ENCODE measurements around the gene ATG14.
A peak's percentile ranks its signal among the peaks of the same experiment; 100 is the strongest.
"Not testable (repeated sequence)": the region's sequence is repeated elsewhere in the genome, so short reads cannot be mapped to it uniquely, and the experiment has no call there.

ATG14 gene

GRCh38 chr14:55411426-55412389, at the start of gene ATG14:
ATG14 (minus strand) TSS chr14:55411830; CDS start chr14:55411822, 8 bp downstream.
- peak; percentile 82 for DNase-seq
- in situ Hi-C loops (cut with HindIII; ENCODE audit: low pct_ligation_motif_present, low pct_unique_long_range_greater_than_20kb, low sequenced_read_pairs) = no loop called here

- in situ Hi-C loops (cut with HindIII; ENCODE audit: low pct_ligation_motif_present, low pct_unique_long_range_greater_than_20kb, low sequenced_read_pairs) = no loop called here
Measured at GRCh38 chr14:55458800-55459515, 47.3 kb upstream of the ATG14 start.

DNA sequence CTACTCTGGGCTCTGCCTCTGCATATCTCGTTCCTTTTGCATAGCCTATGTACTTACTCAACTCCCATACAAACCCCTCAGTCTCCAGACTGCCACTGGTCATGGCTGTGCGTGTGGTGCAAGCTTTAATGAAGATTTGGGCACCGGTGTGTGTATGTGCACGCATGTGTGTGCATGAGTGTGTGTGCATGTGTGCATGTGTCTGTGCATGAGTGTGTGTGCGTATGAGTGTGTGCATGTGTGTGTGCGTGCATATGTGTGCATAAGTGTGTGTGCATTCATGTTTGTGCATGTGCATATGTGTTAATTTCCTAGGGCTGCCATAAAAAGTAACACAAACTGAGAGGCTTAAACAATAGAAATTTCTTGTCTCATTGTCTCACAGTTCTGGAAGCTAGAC, 45.9 kb upstream of the ATG14 start:
- in situ Hi-C loops (cut with HindIII; ENCODE audit: low pct_ligation_motif_present, low pct_unique_long_range_greater_than_20kb, low sequenced_read_pairs) = no loop called here
- DNase-seq = no peak

More at GRCh38 chr14:55458800-55459515, 47.3 kb upstream of the ATG14 start:
- DNase-seq = peak; percentile 8

DNA sequence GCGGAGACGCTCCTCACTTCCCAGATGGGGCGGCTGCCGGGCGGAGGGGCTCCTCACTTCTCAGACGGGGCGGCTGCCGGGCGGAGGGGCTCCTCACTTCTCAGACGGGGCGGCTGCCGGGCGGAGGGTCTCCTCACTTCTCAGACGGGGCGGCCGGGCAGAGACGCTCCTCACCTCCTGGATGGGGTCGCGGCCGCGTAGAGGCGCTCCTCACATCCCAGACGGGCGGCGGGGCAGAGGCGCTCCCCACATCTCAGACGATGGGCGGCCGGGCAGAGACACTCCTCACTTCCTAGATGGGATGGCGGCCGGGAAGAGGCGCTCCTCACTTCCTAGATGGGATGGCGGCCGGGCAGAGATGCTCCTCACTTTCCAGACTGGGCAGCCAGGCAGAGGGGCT, 44.8 kb upstream of the ATG14 start:
- in situ Hi-C loops (cut with HindIII; ENCODE audit: low pct_ligation_motif_present, low pct_unique_long_range_greater_than_20kb, low sequenced_read_pairs); DNase-seq: not testable (repeated sequence)

- DNase-seq = peak; percentile 59
- in situ Hi-C loops (cut with HindIII; ENCODE audit: low pct_ligation_motif_present, low pct_unique_long_range_greater_than_20kb, low sequenced_read_pairs) = no loop called here
Measured at GRCh38 chr14:55454264-55455002, 42.8 kb upstream of the ATG14 start.

GRCh38 chr14:55451950-55452349, 40.3 kb upstream of the ATG14 start:
- in situ Hi-C loops (cut with HindIII; ENCODE audit: low pct_ligation_motif_present, low pct_unique_long_range_greater_than_20kb, low sequenced_read_pairs) = no loop called here
- DNase-seq = no peak

GRCh38 chr14:55451398-55451797, 39.8 kb upstream of the ATG14 start:
- in situ Hi-C loops (cut with HindIII; ENCODE audit: low pct_ligation_motif_present, low pct_unique_long_range_greater_than_20kb, low sequenced_read_pairs) = no loop called here
- DNase-seq = no peak

DNA sequence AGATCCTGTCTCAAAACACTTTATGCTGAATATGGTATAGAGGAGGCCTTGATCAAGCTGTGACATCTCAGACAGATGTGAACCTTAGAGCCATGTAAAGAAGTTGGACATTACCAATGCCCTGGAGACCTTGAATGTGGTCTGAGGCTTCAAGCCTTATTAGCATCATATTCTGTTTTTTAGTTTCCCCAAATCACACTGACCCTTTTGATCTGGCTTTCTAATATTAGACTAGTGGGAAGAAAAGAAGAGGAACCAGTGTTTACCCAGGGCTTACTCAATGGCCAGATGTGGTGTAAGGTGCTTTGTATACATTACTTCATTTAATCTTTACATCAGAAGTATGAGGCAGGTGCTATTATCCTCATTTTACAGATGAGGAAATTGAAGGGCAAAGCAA, 39.4 kb upstream of the ATG14 start:
- in situ Hi-C loops (cut with HindIII; ENCODE audit: low pct_ligation_motif_present, low pct_unique_long_range_greater_than_20kb, low sequenced_read_pairs) = no loop called here
- DNase-seq = no peak

DNA sequence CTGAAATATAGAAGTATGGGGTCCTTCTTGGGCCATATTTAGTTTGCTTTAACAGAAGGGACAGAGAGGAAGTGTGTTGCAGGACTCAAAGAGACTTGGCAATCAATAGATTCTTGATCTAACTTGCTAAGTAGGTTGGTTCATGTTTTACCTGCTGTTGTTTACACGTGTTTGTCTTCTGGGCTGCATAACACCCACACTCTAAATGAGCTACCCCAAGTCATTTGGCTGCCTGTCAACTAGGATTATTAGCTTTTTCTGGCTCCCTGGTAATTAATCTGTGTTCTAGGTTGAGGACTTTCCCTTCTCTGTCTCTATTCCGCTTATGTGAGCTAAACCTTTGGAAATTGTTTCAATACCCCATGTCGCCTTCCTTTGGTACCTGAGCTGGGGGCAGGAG, 38.9 kb upstream of the ATG14 start:
- no peak for DNase-seq
- in situ Hi-C loops (cut with HindIII; ENCODE audit: low pct_ligation_motif_present, low pct_unique_long_range_greater_than_20kb, low sequenced_read_pairs) = no loop called here

DNA sequence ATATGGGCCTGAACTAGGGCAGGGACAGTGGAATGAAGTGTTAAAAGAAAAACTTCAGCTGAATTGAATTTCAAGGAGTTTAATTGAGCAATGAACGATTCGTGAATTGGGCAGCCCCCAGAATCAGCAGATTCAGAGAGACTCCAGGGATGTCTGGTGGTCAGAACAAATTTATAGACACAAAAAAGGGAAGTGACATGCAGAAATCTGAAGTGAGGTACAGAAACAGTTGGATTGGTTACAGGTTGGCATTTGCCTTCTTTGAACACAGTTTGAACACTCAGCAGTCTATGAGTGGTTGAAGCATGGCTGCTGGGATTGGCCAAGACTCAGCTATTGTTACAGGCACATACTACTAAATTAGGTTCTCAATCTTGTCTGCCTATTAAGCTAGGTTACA, 38.5 kb upstream of the ATG14 start:
- no peak for DNase-seq
- in situ Hi-C loops (cut with HindIII; ENCODE audit: low pct_ligation_motif_present, low pct_unique_long_range_greater_than_20kb, low sequenced_read_pairs) = no loop called here

DNA sequence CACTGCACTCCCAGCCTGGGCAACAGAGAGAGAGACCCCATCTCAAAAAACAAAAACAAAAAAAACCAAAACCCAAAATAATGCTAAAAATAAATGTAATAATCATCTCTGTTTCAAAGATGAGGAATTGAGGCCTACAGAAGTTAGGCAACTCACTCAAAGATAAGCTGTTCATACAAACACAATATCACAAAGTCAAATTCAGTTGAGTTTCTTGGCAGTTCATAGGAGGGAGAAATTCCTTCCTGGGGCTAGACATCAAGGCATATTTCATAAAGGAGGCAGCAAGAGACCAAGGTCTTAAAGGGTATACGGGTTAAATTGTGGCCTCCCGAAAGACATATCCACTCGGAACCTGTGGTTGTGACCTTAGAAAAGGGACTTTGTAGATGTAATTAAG, 37.5 kb upstream of the ATG14 start:
- in situ Hi-C loops (cut with HindIII; ENCODE audit: low pct_ligation_motif_present, low pct_unique_long_range_greater_than_20kb, low sequenced_read_pairs) = no loop called here
- no peak for DNase-seq

GRCh38 chr14:55448141-55448614, 36.5 kb upstream of the ATG14 start:
- peak; percentile 88 for DNase-seq
- in situ Hi-C loops (cut with HindIII; ENCODE audit: low pct_ligation_motif_present, low pct_unique_long_range_greater_than_20kb, low sequenced_read_pairs) = no loop called here

- in situ Hi-C loops (cut with HindIII; ENCODE audit: low pct_ligation_motif_present, low pct_unique_long_range_greater_than_20kb, low sequenced_read_pairs) = no loop called here
- DNase-seq = peak; percentile 88
Measured at GRCh38 chr14:55446833-55447232, 35.2 kb upstream of the ATG14 start.

DNA sequence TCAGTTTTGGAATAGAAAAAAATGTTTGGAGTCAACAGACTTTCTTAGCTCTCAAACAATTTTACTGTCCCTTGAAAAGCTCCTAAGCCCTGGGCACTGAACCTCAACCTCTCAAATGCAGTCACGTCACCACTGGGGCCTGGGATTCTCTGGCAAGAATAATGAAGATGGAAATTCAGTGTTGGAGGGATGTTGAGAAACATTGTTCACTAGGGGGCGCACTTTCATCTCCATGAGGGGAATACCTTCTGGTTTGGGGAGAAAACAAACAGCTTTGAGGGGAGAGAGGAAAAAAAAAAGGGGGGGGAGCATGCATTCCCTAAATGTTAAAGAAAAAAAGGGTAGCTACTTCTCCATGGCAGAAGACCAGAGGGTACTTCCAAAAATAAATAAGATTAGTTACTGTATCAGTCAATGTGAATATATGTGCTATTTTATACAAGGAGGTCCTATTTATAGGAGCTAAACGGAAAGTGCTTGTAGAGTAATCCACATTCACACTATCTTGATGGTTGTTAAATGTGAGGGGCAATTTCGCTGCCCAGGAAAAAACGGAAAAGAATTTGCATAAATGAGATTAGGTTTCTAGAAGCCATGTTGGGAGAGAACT, 34.6 kb upstream of the ATG14 start:
- DNase-seq = peak; percentile 90
- in situ Hi-C loops (cut with HindIII; ENCODE audit: low pct_ligation_motif_present, low pct_unique_long_range_greater_than_20kb, low sequenced_read_pairs) = no loop called here

GRCh38 chr14:55441286-55441685, 29.7 kb upstream of the ATG14 start:
- DNase-seq = no peak
- in situ Hi-C loops (cut with HindIII; ENCODE audit: low pct_ligation_motif_present, low pct_unique_long_range_greater_than_20kb, low sequenced_read_pairs) = no loop called here

DNA sequence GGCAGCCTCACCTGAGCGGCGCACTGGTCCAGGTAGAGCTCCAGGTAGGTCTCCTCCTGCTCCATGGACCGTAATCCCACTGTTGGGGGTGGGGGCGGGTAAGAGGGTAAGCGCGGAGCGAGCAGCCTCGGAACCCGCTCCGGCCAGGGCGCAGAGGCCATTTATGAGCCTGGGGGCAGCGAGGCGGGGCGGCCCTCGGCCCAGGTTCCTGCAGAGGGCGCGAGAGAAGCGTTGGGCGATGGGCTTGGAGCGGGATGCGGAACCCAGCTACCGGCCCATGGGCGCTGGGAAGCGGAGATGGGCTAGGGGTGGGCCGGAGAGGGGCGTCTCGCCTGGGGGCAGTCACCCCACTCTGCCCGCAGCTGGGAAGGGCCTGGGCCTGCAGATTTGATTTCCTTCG, 28.8 kb upstream of the ATG14 start, which contains the start of gene TBPL2:
Gene TBPL2 (minus strand): TSS at position 232 of the 400 bp plus-strand sequence. CDS start 167 bp downstream, at position 65.
- in situ Hi-C loops (cut with HindIII; ENCODE audit: low pct_ligation_motif_present, low pct_unique_long_range_greater_than_20kb, low sequenced_read_pairs) = no loop called here
- no peak for DNase-seq

DNA sequence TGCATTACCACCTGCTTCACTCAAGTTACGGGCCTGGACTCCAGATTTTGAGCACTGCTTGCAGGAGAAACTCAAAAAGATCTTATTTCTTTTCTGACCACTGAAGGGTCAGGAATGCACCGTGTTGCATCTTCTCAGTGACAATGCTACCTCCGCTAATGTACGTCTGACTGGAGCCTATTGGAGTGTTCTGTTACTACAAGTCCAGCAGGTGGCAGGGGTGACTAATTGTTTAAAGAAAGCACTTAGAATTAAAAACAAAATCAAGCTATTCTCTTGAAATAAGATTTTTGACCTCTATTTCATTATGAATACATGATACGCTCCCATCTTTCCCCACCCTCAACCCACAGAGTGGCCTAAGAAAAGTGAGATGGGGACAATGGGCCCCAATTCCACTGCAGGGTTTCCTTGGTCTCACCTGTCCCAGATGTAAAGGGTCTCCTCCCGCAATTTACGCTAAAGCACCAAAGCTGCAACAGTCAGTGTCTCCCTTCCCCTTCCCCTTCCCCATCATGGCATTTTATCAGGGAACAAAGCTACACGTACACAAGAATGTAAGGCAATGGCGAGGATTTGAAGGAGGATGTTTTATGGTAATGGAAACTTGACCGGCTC, 26.5 kb upstream of the ATG14 start:
- DNase-seq = peak; percentile 51
- in situ Hi-C loops (cut with HindIII; ENCODE audit: low pct_ligation_motif_present, low pct_unique_long_range_greater_than_20kb, low sequenced_read_pairs) = no loop called here

GRCh38 chr14:55436931-55437330, 25.3 kb upstream of the ATG14 start:
- in situ Hi-C loops (cut with HindIII; ENCODE audit: low pct_ligation_motif_present, low pct_unique_long_range_greater_than_20kb, low sequenced_read_pairs) = no loop called here
- no peak for DNase-seq
